Measurements from ENCODE around the gene KAT8. TPM values are rescaled to one million over a fixed set of nuclear protein-coding genes. Genes with fewer than 3 reads are reported as not detected.

Gene KAT8
- total RNA-seq, 4 donors from 2014 or later, result 69.7 to 116 (median 81.7) TPM

- no peak overlapping the region for H3K4me3 ChIP-seq (ENCODE audit: low read depth, poor library complexity, severe bottlenecking)
- TF ChIP-seq POLR2A (IDR thresholded peaks at IDR 0.05) (no peak), CTCF (IDR thresholded peaks at IDR 0.05) (no peak)
- DNase-seq (ENCODE audit: low spot score in 2 of 2), result no peak
- 45 to 63% methylated on average over 4 to 5 of the region's 5 CpGs for WGBS, 2 donors
- intact Hi-C loops (cut with DNase I; ENCODE audit: low total_unique reads), result no loop called here
Measured at GRCh38 chr16:31131841-31132271, 14.4 kb downstream of the KAT8 start.

- TF ChIP-seq POLR2A (IDR thresholded peaks at IDR 0.05), result no peak
- no peak for TF ChIP-seq CTCF (IDR thresholded peaks at IDR 0.05)
- no peak overlapping the region for H3K4me3 ChIP-seq (ENCODE audit: low read depth, poor library complexity, severe bottlenecking)
- WGBS, 2 donors, result 62 to 78% methylated on average over 17 to 20 of the region's 20 CpGs
- no peak for DNase-seq (ENCODE audit: low spot score in 2 of 2)
- intact Hi-C loops (cut with DNase I; ENCODE audit: low total_unique reads), result no loop called here
Measured at GRCh38 chr16:31132303-31132979, 15.0 kb downstream of the KAT8 start.

GRCh38 chr16:31133046-31133501 is 15.6 kb downstream of the KAT8 start:
- TF ChIP-seq POLR2A (IDR thresholded peaks at IDR 0.05) (no peak), CTCF (IDR thresholded peaks at IDR 0.05) (no peak)
- no peak overlapping the region for H3K4me3 ChIP-seq (ENCODE audit: low read depth, poor library complexity, severe bottlenecking)
- intact Hi-C loops (cut with DNase I; ENCODE audit: low total_unique reads), result no loop called here
- DNase-seq (ENCODE audit: low spot score in 2 of 2), result no peak
- 86 to 93% methylated on average over 5 to 6 of the region's 6 CpGs for WGBS, 2 donors

- WGBS, 2 donors, result 40 to 52% methylated on average over 5 of the region's 5 CpGs
- TF ChIP-seq CTCF (IDR thresholded peaks at IDR 0.05), result no peak
- no peak for TF ChIP-seq POLR2A (IDR thresholded peaks at IDR 0.05)
- DNase-seq (ENCODE audit: low spot score in 2 of 2), result no peak
Measured at GRCh38 chr16:31134091-31134571, 16.7 kb downstream of the KAT8 start.

GRCh38 chr16:31134625-31135534 is 17.4 kb downstream of the KAT8 start:
- WGBS, 2 donors, result 18 to 22% methylated on average over 18 of the region's 18 CpGs
- peak in 1 of 2 donors; percentile 86 for DNase-seq (ENCODE audit: low spot score in 2 of 2)
- no peak for TF ChIP-seq CTCF (IDR thresholded peaks at IDR 0.05)
- no peak for TF ChIP-seq POLR2A (IDR thresholded peaks at IDR 0.05)
- intact Hi-C loops (cut with DNase I; ENCODE audit: low total_unique reads), result no loop called here
- peak overlapping the region; percentile 33 for H3K4me3 ChIP-seq (ENCODE audit: low read depth, poor library complexity, severe bottlenecking)

More at GRCh38 chr16:31134091-31134571, 16.7 kb downstream of the KAT8 start:
- H3K4me3 ChIP-seq (ENCODE audit: low read depth, poor library complexity, severe bottlenecking), result no peak overlapping the region
- intact Hi-C loops (cut with DNase I; ENCODE audit: low total_unique reads), result no loop called here
